H1 (cell line): Measurements from ENCODE around the gene NR1I3. TPM values are rescaled to one million over a fixed set of nuclear protein-coding genes. Genes with fewer than 3 reads are reported as not detected.

Experiments used
- KDM5A ChIP-seq: fragments of 200-600 bp; IDR thresholded peaks from 2 replicates; pipeline ENCODE4 v1.7.1; 2012; ENCODE audit warnings: mild to moderate bottlenecking, low read length, inconsistent platforms, mixed read lengths
- RBBP5 ChIP-seq: IDR thresholded peaks from 2 replicates; pipeline ENCODE4 v1.7.1; 2012; ENCODE audit warnings: low read depth, mild to moderate bottlenecking, inconsistent platforms, low read length, moderate library complexity, borderline replicate concordance
- SP1 ChIP-seq: IDR thresholded peaks from 2 replicates; pipeline ENCODE4 v1.6.1; 2011; ENCODE audit warnings: low read depth, low read length
- SP2 ChIP-seq: IDR thresholded peaks from 2 replicates; pipeline ENCODE4 v1.6.1; 2012; ENCODE audit warnings: mild to moderate bottlenecking, low read length, inconsistent platforms
- polyA plus RNA-seq, 7 experiments: library from polyadenylated mRNA; depleted of rRNA in 3 of 7; stranded (reverse) in 5 of 7; unstranded in 2 of 7; fragments of >200 nt in 5 of 7; fragments of 200-250 nt in 2 of 7; gene quantifications; 1 replicate in 5 of 7; 2 replicates in 1 of 7; 4 replicates in 1 of 7; pipeline versions ENCODE4 v1.2.1 to v1.2.3, GENCODE V29; 2011 to 2013; ENCODE audit warnings: missing spikeins in 2 of 7, mixed read lengths in 2 of 7
- total RNA-seq: library from RNA; stranded (reverse); fragmentation: NEBNext Ultra II Directional; extraction: Animal tissue kit (Norgen Biotek cat#: 25700); gene quantifications from 2 replicates; pipeline ENCODE4 v1.2.1, GENCODE V29; 2021
- TF ChIP-seq, protein P1 (sequence below): fragments of 300-600 bp; sonication (generic); IDR thresholded peaks from 2 replicates; pipeline ENCODE4 v1.7.1; 2012; ENCODE audit warnings: low read length, moderate library complexity, mild to moderate bottlenecking, inconsistent platforms; ENCODE audit not compliant: insufficient replicate concordance

Gene NR1I3
- total and polyA plus RNA-seq, 2 of the 8 experiments (the other 6 are each of a cell fraction or from before 2014, with no cell fraction given): not detected

GRCh38 chr1:161223805-161224694 is 14.0 kb downstream of the NR1I3 start (continued):
- TF ChIP-seq KDM5A: no peak
- TF ChIP-seq RBBP5: no peak
- no peak for TF ChIP-seq SP2
- TF ChIP-seq SP1: no peak
- TF ChIP-seq, protein P1, sequence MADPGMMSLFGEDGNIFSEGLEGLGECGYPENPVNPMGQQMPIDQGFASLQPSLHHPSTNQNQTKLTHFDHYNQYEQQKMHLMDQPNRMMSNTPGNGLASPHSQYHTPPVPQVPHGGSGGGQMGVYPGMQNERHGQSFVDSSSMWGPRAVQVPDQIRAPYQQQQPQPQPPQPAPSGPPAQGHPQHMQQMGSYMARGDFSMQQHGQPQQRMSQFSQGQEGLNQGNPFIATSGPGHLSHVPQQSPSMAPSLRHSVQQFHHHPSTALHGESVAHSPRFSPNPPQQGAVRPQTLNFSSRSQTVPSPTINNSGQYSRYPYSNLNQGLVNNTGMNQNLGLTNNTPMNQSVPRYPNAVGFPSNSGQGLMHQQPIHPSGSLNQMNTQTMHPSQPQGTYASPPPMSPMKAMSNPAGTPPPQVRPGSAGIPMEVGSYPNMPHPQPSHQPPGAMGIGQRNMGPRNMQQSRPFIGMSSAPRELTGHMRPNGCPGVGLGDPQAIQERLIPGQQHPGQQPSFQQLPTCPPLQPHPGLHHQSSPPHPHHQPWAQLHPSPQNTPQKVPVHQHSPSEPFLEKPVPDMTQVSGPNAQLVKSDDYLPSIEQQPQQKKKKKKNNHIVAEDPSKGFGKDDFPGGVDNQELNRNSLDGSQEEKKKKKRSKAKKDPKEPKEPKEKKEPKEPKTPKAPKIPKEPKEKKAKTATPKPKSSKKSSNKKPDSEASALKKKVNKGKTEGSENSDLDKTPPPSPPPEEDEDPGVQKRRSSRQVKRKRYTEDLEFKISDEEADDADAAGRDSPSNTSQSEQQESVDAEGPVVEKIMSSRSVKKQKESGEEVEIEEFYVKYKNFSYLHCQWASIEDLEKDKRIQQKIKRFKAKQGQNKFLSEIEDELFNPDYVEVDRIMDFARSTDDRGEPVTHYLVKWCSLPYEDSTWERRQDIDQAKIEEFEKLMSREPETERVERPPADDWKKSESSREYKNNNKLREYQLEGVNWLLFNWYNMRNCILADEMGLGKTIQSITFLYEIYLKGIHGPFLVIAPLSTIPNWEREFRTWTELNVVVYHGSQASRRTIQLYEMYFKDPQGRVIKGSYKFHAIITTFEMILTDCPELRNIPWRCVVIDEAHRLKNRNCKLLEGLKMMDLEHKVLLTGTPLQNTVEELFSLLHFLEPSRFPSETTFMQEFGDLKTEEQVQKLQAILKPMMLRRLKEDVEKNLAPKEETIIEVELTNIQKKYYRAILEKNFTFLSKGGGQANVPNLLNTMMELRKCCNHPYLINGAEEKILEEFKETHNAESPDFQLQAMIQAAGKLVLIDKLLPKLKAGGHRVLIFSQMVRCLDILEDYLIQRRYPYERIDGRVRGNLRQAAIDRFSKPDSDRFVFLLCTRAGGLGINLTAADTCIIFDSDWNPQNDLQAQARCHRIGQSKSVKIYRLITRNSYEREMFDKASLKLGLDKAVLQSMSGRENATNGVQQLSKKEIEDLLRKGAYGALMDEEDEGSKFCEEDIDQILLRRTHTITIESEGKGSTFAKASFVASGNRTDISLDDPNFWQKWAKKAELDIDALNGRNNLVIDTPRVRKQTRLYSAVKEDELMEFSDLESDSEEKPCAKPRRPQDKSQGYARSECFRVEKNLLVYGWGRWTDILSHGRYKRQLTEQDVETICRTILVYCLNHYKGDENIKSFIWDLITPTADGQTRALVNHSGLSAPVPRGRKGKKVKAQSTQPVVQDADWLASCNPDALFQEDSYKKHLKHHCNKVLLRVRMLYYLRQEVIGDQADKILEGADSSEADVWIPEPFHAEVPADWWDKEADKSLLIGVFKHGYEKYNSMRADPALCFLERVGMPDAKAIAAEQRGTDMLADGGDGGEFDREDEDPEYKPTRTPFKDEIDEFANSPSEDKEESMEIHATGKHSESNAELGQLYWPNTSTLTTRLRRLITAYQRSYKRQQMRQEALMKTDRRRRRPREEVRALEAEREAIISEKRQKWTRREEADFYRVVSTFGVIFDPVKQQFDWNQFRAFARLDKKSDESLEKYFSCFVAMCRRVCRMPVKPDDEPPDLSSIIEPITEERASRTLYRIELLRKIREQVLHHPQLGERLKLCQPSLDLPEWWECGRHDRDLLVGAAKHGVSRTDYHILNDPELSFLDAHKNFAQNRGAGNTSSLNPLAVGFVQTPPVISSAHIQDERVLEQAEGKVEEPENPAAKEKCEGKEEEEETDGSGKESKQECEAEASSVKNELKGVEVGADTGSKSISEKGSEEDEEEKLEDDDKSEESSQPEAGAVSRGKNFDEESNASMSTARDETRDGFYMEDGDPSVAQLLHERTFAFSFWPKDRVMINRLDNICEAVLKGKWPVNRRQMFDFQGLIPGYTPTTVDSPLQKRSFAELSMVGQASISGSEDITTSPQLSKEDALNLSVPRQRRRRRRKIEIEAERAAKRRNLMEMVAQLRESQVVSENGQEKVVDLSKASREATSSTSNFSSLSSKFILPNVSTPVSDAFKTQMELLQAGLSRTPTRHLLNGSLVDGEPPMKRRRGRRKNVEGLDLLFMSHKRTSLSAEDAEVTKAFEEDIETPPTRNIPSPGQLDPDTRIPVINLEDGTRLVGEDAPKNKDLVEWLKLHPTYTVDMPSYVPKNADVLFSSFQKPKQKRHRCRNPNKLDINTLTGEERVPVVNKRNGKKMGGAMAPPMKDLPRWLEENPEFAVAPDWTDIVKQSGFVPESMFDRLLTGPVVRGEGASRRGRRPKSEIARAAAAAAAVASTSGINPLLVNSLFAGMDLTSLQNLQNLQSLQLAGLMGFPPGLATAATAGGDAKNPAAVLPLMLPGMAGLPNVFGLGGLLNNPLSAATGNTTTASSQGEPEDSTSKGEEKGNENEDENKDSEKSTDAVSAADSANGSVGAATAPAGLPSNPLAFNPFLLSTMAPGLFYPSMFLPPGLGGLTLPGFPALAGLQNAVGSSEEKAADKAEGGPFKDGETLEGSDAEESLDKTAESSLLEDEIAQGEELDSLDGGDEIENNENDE: no peak
